GM21529 (cell line): ENCODE results near the gene CFDP1.
"Not testable (repeated sequence)": the region's sequence is repeated elsewhere in the genome, so short reads cannot be mapped to it uniquely, and the experiment has no call there.

Experiments
- ATAC-seq: cut with Tn5 transposase; IDR thresholded peaks from one replicate; pipeline ENCODE4 v1.9.1; 2021; ENCODE audit not compliant: unreplicated experiment

The CFDP1 gene

DNA sequence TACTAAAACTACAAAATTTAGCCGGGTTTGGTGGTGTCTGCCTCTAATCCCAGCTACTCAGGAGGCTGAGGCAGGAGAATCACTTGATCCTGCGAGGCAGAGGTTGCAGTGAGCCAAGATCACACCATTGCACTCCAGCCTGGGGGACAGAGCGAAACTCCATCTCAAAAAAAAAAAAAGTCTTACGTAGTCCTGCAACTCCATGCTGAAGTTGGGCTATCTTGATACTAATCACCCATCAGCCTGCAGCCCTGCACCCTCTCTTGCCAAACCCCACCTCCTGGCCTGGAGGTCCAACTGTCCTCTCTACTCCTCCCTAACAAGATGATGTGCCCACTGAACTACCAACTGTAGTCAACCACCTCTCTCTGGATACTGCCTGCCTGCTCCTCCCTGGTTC, 26.4 kb upstream of the CFDP1 start:
- ATAC-seq, result no peak

DNA sequence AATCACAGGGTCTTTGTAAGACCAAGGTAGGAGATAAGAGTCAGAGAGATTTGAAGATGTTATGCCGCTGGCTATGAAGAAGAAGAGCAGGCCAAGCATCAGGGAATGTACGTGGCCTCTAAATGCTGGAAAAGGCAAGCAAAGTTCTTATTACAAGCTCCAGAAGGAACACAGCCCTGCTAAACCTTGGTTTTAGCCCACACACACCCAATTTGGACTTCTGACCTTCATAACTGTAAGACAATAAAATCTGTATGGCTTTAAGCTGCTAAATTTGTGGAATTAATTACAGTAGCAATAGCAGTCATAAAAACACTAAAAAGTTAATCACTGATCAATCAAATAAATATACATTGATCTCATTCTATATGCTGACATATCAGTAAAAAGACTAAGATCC, 25.1 kb upstream of the CFDP1 start:
- ATAC-seq, result no peak

DNA sequence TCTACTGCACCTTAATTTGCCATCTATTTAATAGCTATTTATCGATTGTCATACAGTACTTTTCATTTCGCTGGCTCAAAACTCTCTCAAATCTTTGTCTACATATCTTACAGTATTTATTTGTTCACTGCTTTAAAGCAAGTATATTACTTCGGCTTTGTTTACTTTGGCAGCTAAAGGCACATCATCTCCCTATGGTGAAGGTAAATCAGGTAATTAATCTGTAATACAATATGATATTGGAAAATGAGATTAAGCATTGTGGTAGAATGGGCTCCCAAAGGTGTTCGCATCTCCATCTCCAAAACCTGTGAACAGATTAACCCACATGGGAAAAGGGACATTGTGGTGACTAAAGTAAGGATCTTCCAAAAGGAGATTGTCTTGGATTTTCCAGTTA, 24.7 kb upstream of the CFDP1 start:
- ATAC-seq, result no peak

DNA sequence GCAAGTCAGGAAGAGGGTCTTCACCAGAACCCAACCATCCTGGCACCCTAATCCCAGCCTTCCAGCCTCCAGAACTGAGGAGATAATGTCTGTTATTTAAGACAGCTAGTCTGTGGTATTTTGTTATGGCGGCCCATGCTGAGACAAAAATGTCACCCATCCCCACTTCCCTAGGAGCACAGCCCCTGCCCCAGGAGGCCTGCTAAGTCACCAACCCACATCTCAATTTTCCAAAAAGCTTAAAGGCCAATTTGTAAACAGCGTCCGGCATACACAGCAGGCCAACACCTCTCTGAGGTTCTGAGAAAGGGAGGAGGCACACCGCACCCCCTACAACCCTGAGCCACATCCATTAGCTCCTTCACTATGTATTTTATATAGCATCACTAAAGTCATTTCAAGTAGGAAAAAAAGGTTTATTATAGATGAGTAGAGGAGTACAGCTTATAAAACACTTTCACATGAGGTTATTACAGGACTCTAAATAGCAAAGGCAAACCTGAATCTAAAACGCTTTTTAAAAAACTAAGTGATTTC, 24.2 kb upstream of the CFDP1 start:
- ATAC-seq, result no peak

DNA sequence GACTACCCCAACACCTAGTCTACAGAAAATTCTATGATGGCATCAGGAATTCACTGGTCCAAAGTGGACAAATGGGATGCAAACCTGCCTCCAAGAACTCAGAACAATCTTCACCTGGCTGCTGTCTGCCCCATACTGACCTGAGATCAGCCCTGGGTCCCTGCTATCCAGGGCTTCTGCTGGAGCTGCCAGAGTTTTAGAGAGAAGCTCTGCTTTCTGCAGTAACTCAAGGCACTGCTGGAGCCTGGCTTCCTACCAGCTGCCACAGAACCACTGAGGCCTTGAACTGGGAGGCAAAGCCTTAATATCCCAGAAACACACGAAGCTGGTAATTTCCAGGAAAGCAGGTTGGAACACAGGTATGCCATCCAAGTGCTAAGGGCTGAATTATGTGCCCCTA, 23.7 kb upstream of the CFDP1 start:
- no peak for ATAC-seq

GRCh38 chr16:75456486-75456885, 23.2 kb upstream of the CFDP1 start:
- ATAC-seq, result not testable (repeated sequence)

DNA sequence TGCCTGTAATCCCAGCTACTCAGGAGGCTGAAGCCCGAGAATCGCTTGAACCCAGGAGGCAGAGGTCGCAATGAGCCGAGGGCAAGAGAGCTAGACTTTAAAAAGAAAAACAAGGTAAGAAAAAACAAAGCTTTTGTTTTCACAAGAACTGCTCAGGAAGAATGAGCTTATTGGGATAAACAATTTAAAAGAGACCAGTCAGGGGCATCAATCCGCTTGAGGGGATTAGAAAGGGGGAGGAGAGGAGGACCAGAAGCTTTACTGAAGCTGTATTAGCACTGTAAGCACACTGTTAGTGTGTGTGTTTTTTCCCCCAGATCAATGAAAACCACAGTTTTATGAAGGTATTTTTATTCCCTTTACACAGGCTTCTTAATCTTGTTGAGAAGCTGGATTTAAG, 22.4 kb upstream of the CFDP1 start:
- no peak for ATAC-seq

DNA sequence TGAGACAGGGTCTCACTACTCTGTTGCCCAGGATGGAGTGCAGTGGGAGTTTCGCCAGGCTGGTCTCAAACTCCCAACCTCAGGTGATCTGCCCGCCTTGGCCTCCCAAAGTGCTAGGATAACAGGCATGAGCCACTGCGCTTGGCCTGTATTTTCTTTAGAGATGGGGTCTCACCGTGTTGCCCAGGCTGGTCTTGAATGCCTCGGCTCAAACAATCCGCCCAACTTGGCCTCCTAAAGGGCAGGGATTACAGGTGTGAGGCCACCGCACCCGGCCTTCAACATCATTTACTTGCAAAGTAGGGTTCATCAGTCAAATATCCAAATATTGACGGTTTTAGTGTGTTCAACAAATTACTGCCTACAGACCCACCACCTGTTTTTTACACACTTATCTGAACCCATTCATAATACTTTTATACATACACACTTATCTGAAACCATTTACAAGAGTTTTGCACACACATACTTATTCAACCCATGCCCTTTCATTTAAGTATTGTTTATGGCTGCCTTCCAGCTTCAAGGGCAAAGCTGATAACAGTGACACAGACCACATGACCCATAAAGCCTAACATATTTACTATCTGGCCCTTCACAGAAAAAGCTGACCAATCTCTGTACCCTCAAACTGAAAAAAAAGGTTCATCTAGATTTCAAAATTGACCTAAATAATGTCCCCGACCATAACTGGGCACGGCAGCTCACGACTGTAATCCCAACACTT, 19.3 kb upstream of the CFDP1 start:
- ATAC-seq, result no peak

- no peak for ATAC-seq
Observed at GRCh38 chr16:75446416-75446815, 13.1 kb upstream of the CFDP1 start.

- no peak for ATAC-seq
Observed at GRCh38 chr16:75445298-75445697, 12.0 kb upstream of the CFDP1 start.

- no peak for ATAC-seq
Observed at GRCh38 chr16:75443298-75443697, 10.0 kb upstream of the CFDP1 start.

GRCh38 chr16:75433732-75434413, 570 bp upstream of the CFDP1 start:
- ATAC-seq, result peak; percentile 66

- ATAC-seq, result no peak
Observed at GRCh38 chr16:75429621-75430403, 3.5 kb downstream of the CFDP1 start.

DNA sequence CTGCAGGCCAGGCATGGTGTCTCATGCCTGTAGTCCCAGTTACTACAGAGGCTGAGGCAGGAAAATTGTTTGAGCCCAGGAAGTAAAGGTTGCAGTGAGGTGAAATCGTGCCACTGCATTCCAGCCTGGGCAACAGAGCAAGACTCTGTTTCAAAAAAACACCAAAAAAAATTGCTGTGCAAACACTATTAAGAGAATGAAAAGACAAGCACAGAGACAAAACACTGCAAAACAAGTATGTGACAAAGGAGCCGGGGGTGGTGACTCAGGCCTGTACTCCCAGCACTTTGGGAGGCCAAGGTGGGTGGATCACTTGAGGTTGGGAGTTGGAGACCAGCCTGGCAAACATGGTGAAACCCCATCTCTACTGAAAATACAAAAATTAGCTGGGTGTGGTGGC, 6.8 kb downstream of the CFDP1 start:
- not testable (repeated sequence) for ATAC-seq

GRCh38 chr16:75424105-75424762, 9.1 kb downstream of the CFDP1 start:
- ATAC-seq, result not testable (repeated sequence)

- ATAC-seq, result no peak
Observed at GRCh38 chr16:75423723-75424104, 9.6 kb downstream of the CFDP1 start.

- no peak for ATAC-seq
Observed at GRCh38 chr16:75421820-75422126, 11.5 kb downstream of the CFDP1 start.

- ATAC-seq, result peak; percentile 90
Observed at GRCh38 chr16:75420987-75421819, 12.1 kb downstream of the CFDP1 start.

DNA sequence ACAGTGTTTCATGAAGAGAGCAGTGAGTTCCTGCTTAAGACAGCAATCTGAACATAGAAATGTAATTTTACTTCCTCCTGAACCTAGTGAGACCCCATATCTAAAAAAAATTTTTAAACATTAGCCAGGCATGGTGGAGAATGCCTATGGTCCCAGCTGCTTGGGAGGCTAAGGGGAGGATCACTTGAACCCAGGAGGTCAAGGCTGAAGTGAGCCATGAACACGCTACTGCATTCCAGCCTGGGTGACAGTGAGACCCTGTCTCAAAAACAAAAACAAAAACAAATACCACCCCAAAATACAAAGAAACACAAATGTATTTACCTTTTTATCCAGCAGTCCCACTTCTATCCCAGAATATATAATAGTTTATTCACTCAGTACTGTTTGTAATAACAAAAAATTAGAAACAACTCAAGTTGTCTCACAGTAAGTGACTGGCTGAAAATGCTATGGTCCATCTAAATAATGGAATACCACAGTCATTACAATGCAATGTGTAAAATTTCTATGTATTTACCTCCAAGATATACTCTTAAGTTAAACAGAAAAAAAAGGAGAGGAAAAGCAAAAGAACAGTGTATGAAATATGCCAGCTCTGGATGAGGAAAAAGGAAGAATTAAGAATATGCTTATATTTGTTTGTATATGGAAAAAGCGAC, 16.3 kb downstream of the CFDP1 start:
- no peak for ATAC-seq
